Cardiac septum (tissue), 1 donor: ENCODE results near the gene KANTR. TPM values are rescaled to one million over a fixed set of nuclear protein-coding genes. Genes with fewer than 3 reads are reported as not detected.

Source experiments
- DNase-seq: peaks from one replicate; pipeline ENCODE4 v3.0.0-alpha.2; 2020; ENCODE audit warnings: low spot score
- intact Hi-C: fragments of 100-400 bp; cut with DNase I; formaldehyde crosslinking; loops from one replicate; pipeline ENCODE4 v1.14.0; 2022
- long read RNA-seq: library from polyadenylated mRNA; unstranded; transcript quantifications from one replicate; pipeline ENCODE4 v2.0.0, GENCODE V29; 2021
- total RNA-seq: library from RNA; stranded (reverse); fragmentation: NEBNext Ultra II Directional; extraction: Animal tissue kit (Norgen Biotek cat#: 25700); gene quantifications from one replicate; pipeline ENCODE4 v1.2.1, GENCODE V29; 2021
- donor health status: DM: no; HTN: no; CAD: no.

KANTR gene
- total RNA-seq, result 7.2 TPM
- long read RNA-seq, partial matches to known transcripts, result 0 of 11 reads
- long read RNA-seq, other reads (novel, unspliced or antisense), result 10 of 11 reads

DNA sequence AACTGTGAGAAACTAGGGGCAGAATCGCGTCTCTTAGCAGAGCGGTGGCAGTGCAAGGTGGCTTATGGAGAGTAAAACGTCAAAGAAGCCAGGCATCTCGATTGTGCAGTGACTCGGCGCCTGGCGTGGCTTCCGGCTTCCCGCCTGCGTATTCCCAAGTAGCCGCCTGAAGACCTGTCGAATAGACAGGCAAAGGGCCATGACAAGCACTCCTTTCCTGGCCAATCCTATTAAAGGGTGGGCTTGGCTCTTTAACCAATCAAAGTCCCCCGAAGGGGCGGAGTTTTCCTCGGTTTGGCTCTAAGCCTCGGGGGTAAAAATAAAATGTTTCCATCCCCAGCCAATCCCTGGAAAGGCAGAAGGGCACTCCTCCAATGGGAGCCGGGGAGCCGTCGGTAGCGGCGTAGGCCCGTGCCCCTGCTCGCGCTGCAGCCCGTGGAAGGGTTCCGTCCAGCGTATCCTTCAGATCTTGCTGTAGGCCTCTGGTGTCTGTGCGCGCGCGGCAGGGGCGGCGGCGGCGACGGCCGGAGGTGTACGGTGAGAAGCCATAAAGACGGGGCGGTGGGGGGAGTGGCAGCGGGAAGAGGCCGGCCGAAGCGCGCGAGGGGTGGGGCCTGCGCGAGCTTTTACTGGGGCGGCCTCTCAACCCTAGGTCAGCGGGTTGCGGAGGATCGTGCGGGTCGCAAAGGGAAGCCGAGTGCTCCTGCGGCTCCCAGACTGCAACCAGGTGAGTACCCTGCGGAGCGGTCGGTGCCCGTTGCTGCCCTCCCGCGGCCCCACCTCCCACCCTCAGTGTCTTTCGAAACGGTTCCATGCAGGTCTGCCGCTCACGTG is at the start of gene KANTR:
Gene KANTR (plus strand): TSS at position 395 of the 834 bp plus-strand sequence. CDS start 30,131 bp downstream, outside the sequence.
- peak; percentile 89 for DNase-seq
- intact Hi-C loops, result loop anchor here (10.0 kb wide), 1 partner anchor 131 kb away; the partner anchor contains the start of gene KDM5C

DNA sequence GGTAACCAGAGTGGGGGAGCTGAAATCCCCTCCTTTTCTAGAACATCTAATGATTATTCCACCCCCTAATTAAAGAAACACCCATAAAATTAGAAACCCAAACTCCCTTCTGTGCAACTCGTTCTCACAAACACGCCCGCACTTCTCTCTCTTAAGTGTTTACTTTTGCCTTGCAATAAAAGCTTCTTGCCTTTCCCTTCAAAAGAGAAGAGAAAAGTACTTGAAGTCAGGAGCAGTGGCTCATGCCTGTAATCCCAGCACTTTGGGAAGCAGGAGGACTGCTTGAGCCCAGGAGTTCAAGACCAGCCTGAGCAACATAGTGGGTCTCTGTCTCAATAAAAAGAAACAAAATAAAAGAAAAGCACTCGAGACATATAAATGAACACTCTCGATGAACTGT is 48.9 kb upstream of the KANTR start:
- intact Hi-C loops, result no loop called here
- no peak for DNase-seq

DNA sequence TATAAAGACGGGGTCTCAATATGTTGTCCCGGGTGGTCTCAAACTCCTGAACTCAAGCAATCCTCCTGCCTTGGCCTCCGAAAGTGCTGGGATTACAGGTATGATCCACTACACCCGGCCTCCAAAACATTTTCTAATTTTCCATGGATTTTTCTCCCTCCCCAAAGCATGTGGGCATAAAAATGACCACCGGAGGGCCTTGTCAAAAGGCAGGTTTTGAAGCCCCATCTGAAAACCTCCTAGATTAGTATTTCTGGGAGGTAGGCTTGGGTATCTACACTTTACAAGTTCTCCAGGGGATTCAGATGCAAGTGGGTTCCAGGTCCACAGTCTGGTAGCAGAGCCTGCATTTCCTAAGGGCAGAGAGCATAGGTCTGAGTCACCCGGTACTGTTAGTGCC is 46.7 kb upstream of the KANTR start:
- intact Hi-C loops, result no loop called here
- DNase-seq, result no peak

DNA sequence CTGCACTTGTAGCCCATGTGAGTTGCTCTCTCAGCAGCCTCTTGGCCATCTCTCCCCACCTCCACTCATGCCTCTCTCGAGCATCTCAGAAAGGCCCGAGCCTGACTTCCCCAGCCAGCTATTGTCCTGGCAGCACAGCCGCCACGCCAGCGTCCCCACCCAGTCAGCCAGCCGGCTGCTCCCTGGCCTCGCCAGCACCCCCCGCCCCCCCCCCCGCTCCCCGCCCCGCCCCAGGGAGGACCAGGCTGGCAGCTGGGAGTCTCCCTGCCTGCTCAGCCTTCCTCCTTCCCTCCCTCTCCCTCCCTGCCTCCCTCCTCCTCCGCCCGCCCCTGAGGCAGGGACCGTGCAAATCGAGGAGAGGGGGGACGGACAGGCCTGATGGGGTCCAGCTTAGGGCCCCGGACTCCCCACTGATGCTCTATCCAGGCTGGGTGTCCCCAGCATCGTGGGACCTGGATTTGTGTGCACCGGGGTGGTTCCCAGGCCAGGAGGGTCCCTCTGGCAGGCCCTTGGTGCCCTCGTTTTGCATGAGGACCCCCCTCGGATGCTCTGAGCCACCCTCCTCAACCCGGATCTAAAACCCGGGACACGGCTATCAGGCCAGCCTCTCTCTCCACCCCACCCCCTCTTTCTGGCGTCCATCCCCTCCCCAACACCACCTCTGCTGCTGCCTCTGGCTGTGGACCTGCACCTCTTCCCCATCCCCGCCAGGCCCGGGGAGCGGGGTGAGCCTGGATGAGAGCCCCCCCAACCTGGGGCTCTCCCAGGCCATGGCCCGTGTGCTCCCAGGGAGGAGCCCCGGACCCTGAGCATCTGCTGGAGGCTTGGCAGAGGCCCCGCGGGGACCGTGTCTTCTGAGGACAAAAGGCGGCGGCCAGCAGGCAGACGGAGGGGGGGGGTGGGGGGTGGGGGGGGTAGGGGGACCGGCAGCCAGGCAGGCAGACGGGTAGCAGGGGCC is 45.5 kb upstream of the KANTR start, which contains the start of gene GPR173:
Gene GPR173 (plus strand): TSS at position 621 of the 958 bp plus-strand sequence. CDS start 27,833 bp downstream, outside the sequence.
- no peak for DNase-seq
- intact Hi-C loops, result no loop called here

DNA sequence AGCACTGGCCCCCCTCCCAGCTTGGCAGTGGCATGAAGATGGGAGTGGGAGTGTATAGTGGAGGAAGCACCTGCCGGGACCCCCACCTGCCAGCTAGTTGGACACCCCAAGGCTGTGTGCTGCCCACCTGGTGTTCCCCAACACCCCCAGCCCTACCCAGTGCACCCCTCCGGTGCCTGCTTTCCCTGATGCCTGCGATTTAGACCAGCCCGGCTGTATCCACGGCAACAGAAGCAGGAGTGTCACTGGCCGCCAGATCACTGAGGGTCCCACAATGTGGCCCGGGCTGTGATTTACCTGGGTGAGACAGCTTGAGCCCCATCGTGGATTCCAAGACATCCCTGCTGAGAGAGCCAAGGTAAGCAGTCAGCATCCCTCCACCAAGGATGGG is 44.8 kb upstream of the KANTR start:
- intact Hi-C loops, result no loop called here
- DNase-seq, result no peak

GRCh38 chrX:53050841-53051240 is 43.1 kb upstream of the KANTR start:
- intact Hi-C loops, result no loop called here
- DNase-seq, result no peak

- intact Hi-C loops, result no loop called here
- no peak for DNase-seq
These were observed 38.6 kb upstream of the KANTR start for GRCh38 chrX:53055244-53055849.

DNA sequence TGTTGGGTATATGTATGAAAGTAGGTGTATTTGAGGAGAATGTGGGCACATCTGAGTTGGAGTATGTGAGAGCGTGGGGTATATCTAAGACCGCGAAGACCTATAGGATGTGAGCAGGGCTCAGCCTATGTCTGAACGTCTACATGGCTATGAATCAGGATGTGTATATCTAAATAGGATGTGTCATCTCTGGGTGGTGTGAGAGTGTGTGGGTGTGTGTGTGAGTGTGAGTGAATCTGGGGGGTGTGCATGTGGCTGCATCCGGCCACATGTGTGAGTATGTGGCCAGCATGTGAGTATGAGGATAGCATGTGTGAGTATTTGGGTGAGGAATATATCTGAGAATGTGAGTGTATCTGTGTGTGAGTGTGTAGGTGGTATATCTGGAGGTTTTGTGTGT is 37.6 kb upstream of the KANTR start:
- intact Hi-C loops, result no loop called here
- DNase-seq, result no peak

GRCh38 chrX:53065104-53065503 is 28.8 kb upstream of the KANTR start:
- DNase-seq, result no peak
- intact Hi-C loops, result no loop called here

- intact Hi-C loops, result loop anchor here (2.0 kb wide), 1 partner anchor 18 kb away; no protein-coding TSS in a partner anchor
- no peak for DNase-seq
These were observed 22.9 kb upstream of the KANTR start for GRCh38 chrX:53071064-53071463.

- intact Hi-C loops, result loop anchor here (2.0 kb wide), 1 partner anchor 17 kb away; no protein-coding TSS in a partner anchor
- no peak for DNase-seq
These were observed 22.1 kb upstream of the KANTR start for GRCh38 chrX:53071604-53072417.

DNA sequence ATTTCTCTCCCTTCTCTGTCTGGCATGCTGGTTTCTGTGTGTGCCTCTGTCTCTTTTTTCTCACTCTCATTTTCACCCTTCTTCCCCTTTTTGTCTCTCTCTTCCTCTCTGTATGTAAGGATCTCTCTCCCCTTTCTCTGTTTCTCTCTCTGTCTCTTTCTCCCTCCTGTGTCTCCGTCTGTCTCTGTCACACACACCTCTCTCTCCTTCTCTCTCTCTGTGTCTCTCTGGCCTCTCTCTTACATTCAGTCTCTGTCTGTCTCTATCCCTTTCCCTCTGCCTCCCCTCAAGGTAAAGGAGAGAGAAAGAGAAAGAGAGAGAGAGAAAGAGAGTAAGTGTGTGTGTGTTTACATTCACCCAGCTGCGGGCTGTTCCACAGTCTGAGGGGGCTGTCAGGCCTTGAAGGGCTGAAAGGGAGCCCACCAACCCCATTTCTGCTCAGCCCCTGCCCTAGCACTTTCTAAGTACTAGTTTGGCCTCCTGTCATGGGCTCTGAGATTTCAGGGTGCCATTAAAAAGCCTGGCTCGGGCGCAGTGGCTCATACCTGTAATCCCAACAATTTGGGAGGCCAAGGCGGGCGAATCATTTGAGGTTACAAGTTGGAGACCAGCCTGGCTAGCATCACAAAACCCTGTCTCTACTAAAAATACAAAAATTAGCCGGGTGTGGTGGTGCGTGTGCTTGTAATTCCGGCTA is 21.4 kb upstream of the KANTR start:
- intact Hi-C loops, result no loop called here
- DNase-seq, result no peak

- intact Hi-C loops, result no loop called here
These were observed 20.8 kb upstream of the KANTR start for GRCh38 chrX:53073115-53073586.

DNA sequence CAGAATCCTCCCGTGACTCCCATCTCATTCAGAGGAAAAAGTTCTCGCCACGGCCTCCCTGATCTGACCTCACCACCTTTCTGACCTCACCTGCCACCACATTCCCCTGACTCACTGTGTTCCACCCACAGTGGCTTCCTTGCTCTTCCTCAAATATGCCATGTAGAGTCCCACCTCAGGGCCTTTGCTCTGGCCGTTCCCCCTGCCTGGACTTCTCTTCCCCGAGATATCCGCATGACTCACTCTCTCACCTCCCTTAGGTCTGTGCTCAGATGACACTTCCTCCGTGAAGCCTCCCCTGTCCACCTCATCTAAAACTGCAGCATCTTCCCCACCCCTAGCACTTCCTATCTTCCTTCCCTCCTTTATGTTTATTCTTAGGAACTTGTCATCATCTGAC is 18.9 kb upstream of the KANTR start:
- DNase-seq, result no peak
- intact Hi-C loops, result no loop called here

More at GRCh38 chrX:53073115-53073586, 20.8 kb upstream of the KANTR start:
- no peak for DNase-seq

GRCh38 chrX:53076671-53077070 is 17.3 kb upstream of the KANTR start:
- no peak for DNase-seq
- intact Hi-C loops, result no loop called here

DNA sequence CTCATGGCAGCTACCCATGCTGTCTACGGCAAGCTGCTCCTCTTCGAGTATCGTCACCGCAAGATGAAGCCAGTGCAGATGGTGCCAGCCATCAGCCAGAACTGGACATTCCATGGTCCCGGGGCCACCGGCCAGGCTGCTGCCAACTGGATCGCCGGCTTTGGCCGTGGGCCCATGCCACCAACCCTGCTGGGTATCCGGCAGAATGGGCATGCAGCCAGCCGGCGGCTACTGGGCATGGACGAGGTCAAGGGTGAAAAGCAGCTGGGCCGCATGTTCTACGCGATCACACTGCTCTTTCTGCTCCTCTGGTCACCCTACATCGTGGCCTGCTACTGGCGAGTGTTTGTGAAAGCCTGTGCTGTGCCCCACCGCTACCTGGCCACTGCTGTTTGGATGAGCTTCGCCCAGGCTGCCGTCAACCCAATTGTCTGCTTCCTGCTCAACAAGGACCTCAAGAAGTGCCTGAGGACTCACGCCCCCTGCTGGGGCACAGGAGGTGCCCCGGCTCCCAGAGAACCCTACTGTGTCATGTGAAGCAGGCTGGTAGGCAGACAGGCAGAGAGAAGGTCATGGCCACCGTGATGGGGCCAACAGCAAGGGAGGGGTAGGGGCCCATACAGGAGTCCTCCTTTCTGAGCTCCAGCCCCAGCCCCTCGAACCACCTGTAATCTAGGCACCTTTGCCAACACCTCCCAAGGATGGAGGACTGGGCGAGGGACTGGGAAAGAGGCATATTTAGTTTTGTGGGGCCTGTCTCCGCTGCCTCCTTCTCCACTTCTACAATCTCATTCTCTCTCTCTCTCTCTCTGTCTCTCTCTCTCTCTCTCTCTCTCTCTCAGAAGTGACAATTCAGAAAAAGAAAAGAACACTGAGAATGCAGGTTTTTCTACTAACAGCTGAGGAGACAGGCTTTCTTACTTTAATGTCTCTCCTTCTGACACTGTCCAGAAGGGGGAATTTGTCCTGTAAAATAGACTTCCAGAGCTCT is 16.4 kb upstream of the KANTR start:
- no peak for DNase-seq
- intact Hi-C loops, result no loop called here

DNA sequence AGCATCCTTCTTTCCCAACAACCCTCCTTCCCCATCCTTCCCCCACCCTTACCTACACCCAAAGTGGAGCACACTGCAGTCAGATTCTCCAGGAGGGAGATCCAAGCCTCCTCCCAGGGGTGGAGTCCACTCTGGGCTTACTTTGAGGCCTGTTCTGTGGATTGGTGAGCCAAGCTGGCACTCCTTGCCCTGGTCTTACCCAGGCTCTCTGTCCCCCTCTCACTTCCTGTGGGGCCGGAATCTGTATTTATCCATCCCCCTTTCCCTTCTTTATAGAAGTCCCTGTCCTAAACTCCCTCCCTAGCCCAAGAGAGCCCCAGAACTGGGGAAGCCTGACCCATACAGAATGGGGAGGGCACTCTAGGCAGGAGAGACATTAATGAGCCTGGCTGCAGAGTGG is 15.0 kb upstream of the KANTR start:
- intact Hi-C loops, result no loop called here
- no peak for DNase-seq
